Measurements from ENCODE around the gene RAMP3. TPM values are rescaled to one million over a fixed set of nuclear protein-coding genes. Genes with fewer than 3 reads are reported as not detected.
"Not testable (repeated sequence)": the region's sequence is repeated elsewhere in the genome, so short reads cannot be mapped to it uniquely, and the experiment has no call there.

Gene RAMP3
- total RNA-seq, 1 donor from 2014 or later: 5.8 TPM

- peak; percentile 34 for DNase-seq (ENCODE audit: low spot score)
- ATAC-seq: no peak
These were observed 33.0 kb downstream of the RAMP3 start for GRCh38 chr7:45190406-45191165.

DNA sequence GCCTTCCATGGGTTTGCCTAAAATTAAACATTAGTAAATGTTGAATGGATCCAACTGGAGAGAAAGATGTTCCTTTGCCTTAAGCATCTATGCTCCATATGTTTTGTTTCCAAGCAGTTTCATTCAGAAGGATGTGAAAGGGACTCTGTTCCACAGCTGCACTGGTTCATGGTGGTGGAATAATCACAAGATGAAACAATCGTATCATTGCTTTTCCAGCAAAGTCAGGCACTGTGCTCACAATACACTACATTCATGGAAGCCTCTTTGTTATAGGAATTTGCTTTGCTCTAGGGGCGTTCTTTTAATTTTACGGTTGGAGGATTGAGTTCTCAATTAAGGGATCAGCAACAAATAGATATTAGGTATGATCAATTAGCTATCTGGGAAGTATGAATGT, 33.8 kb downstream of the RAMP3 start:
- ATAC-seq (no peak), DNase-seq (ENCODE audit: low spot score) (no peak)

- peak; percentile 14 for DNase-seq (ENCODE audit: low spot score)
- ATAC-seq: no peak
These were observed 35.0 kb downstream of the RAMP3 start for GRCh38 chr7:45192621-45193041.

DNA sequence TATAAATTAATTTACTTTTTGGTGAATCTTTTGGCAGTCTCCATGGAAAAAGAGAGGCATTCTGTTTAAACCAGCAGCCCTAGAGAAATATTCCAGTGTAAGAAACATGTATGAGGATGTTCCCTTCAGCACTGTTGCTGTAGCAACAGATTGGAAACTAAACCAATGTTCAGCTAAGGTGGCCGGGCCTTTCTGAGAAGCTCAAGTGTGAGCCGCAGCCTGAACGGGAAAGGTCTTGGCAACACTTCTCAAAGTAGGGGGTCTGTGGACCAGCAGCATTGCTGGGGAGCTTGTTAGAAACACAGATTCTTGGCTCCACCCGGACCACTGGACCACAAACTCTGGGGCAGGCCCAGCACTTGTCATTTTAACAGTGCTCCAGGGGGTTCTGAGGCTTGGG, 36.2 kb downstream of the RAMP3 start:
- ATAC-seq (no peak), DNase-seq (ENCODE audit: low spot score) (no peak)

- DNase-seq (ENCODE audit: low spot score) (peak; percentile 26), ATAC-seq (no peak)
These were observed 38.8 kb downstream of the RAMP3 start for GRCh38 chr7:45196374-45196773.

DNA sequence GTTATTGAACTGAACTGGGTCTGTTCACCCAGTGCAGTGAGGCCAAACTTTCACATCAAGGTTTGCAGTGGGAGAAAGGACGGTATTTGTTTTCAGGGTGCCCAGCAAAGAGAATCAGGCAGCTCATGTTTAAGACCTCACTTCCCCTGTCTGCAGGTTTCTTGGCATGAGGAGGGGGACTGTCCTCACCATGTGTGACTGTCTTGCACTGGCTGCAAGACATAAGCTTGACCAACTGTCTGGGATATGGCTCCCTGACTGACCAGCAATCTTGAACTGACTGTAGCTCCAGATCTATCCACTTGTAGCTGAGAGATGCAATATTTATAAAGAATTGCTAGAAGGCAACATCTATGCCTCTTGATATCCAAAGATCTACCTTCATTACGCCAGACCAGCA, 39.9 kb downstream of the RAMP3 start:
- DNase-seq (ENCODE audit: low spot score) (peak; percentile 8), ATAC-seq (no peak)

GRCh38 chr7:45198986-45199385, 41.4 kb downstream of the RAMP3 start:
- no peak for DNase-seq (ENCODE audit: low spot score)
- ATAC-seq: no peak

DNA sequence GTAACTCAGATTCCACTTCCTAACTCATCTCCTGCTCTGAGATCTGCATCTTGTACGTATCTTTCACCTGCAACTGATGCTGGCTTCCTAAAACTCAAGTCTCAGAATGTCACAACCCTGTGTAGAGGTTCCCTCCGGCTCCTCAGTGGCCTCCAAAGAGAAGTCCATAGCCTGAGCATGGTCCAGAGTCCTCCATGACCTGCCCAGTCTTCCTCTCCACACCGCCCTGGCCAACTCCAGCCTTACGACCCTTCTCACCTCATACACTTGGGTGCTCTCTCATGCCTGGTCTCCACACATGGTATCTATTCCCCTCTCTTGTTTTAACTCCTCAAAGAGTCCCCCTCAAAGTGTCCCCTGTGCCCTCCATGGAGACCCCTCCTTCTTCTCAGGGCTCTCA, 41.9 kb downstream of the RAMP3 start:
- no peak for DNase-seq (ENCODE audit: low spot score)

GRCh38 chr7:45202625-45203024, 45.0 kb downstream of the RAMP3 start:
- no peak for DNase-seq (ENCODE audit: low spot score)
- no peak for ATAC-seq

More for the DNA sequence above, 41.9 kb downstream of the RAMP3 start:
- no peak for ATAC-seq

- DNase-seq (ENCODE audit: low spot score): no peak
These were observed 45.4 kb downstream of the RAMP3 start for GRCh38 chr7:45203036-45203435.

DNA sequence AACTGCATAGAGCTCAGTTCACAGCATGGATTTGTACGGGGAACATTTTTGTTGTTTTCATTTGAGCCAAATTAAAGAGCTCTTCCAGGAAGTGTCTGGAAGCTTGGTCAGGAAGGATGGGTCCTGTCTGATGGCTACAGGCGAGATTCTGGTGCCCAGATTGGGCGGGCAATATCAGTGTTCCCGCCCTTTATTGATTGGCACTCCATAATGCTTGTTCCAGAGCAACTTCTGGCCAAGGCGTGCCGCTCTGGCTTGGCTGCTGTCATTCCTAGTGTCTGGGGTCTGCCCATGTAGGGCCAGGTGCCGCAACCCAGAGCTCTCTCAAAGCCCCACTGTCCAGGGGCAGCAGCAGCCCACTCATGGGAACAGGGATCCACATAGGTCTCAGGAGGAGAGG, 45.9 kb downstream of the RAMP3 start:
- DNase-seq (ENCODE audit: low spot score) (no peak), ATAC-seq (peak; percentile 33)

More at GRCh38 chr7:45203036-45203435, 45.4 kb downstream of the RAMP3 start:
- no peak for ATAC-seq

- ATAC-seq: no peak
- DNase-seq (ENCODE audit: low spot score): no peak
These were observed 46.4 kb downstream of the RAMP3 start for GRCh38 chr7:45203936-45204445.

DNA sequence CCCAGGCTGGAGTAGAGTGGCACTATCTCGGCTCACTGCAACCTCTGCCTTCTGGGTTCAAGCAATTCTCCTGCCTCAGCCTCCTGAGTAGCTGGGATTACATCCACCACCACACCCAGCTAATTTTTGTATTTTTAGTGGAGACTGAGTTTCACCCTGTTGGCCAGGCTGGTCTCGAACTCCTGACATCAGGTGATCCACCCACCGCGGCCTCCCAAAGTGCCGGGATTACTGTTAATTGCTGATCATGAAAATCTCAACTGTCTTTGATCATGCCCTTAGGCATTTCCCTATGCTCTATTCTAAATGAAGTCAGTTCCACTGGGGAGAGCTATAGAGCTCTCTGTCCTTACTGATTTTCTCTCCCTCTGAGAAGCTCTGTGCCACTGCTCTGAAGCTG, 48.7 kb downstream of the RAMP3 start:
- not testable (repeated sequence) for ATAC-seq

DNA sequence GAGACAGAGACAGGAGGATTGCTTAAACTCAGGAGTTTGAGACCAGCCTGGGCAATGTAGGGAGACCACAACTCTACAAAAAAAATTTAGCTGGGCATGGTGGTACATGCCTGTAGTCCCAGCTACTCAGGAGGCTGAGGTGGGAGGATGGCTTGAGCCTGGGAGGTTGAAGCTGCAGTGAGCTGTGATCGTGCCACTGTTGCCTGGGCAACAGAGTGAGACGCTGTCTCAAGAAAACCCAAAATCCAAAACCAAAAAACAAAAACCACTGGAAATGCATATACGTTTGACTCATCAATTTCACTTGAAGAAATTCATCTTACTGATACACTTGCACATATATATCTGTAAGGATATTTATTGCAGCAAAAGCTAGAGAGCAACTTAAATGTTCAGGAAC, 52.3 kb downstream of the RAMP3 start:
- not testable (repeated sequence) for ATAC-seq
- peak; percentile 8 for DNase-seq (ENCODE audit: low spot score)

More for the DNA sequence above, 48.7 kb downstream of the RAMP3 start:
- peak; percentile 10 for DNase-seq (ENCODE audit: low spot score)

- ATAC-seq: peak; percentile 33
- peak; percentile 40 for DNase-seq (ENCODE audit: low spot score)
These were observed 53.5 kb downstream of the RAMP3 start for GRCh38 chr7:45211066-45211465.

GRCh38 chr7:45211958-45212357, 54.4 kb downstream of the RAMP3 start:
- ATAC-seq: no peak
- DNase-seq (ENCODE audit: low spot score): peak; percentile 29

DNA sequence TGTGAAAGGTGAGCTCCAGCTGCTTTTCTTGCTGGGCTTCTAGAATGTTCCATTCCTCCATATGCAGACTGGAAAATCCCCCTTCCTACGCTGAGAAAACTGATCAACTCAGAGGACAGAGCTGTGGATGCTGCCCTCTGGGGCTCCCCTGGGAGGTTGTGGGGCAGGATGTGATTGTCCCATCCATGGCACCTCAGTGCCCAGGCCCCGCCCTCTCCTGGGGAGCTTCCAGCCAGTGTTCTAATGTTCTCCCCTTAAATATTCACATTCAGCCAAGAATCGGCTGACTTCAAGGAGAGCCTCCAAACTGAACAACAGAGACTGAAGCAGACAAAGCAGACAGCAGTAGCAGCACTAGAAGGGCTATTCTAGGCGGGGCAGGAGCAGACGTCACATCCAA, 55.0 kb downstream of the RAMP3 start:
- DNase-seq (ENCODE audit: low spot score) (peak; percentile 37), ATAC-seq (no peak)

DNA sequence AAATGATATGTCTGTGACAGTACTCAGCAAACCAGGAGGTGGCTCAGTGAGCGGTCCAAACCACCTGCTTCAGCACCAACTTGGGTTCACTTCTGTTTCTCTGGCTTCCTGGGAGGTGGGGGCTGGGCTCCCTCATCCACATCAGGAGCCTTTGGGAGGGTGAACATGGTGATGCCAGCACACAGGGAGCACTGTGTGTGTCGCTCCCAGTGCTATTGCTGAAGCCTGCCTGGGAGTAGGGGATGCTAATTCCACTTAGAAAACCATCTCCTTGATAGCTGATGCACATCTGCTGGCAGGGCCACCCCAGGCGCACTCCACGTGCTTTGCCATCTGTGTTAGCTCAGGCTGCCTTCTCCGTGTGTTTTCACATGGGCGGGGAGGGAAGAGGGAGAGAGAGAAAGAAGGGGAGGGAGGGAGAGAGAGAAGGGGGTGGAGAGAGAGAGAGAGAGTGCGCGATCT, 58.0 kb downstream of the RAMP3 start:
- ATAC-seq: no peak
- peak; percentile 32 for DNase-seq (ENCODE audit: low spot score)

- no peak for ATAC-seq
These were observed 58.6 kb downstream of the RAMP3 start for GRCh38 chr7:45216181-45216580.

GRCh38 chr7:45216622-45217165, 59.1 kb downstream of the RAMP3 start:
- no peak for ATAC-seq
- peak; percentile 37 for DNase-seq (ENCODE audit: low spot score)

More at GRCh38 chr7:45216181-45216580, 58.6 kb downstream of the RAMP3 start:
- peak; percentile 23 for DNase-seq (ENCODE audit: low spot score)

DNA sequence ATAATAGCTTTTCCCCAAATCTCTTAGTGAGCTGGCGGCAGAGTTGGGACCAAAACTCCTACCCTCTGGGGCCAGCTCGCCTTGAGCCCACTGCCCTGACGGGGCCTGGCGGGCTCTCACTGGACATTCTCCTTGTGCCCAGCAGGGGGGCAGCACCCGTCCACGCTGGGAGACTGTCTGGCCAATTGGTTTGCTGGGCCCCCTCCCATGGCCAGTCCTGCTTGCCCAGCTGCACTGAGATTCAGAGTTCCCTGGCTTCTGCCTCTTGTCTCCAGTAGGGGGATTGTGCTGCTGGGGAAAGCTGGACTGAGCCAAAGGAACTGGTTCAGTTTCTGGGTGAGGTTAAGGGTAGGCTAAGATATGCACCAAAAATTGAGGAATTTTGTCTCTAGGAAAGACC, 59.8 kb downstream of the RAMP3 start:
- peak; percentile 48 for ATAC-seq
- peak; percentile 19 for DNase-seq (ENCODE audit: low spot score)

GRCh38 chr7:45219130-45219529, 61.5 kb downstream of the RAMP3 start:
- ATAC-seq: no peak

More at GRCh38 chr7:45219130-45219529, 61.5 kb downstream of the RAMP3 start:
- DNase-seq (ENCODE audit: low spot score): no peak

Measured in left lobe of liver (tissue), 2 donors.